GM12864 (cell line): Measurements from ENCODE around the gene VIPR1.

Experiments used
- DNase-seq: peaks from one replicate; pipeline ENCODE4 v3.0.0-alpha.2; 2011; ENCODE audit warnings: low read depth
- H3K4me3 ChIP-seq: 2 replicates; pipeline ENCODE4 v1.5.1; 2011; ENCODE audit warnings: mild to moderate bottlenecking, low read depth, low read length, control low read depth
- TF ChIP-seq, protein P1 (sequence below): IDR thresholded peaks from 2 replicates; pipeline ENCODE4 v1.5.1; 2011; ENCODE audit warnings: low read depth, mild to moderate bottlenecking, moderate library complexity, low read length, control low read depth, inconsistent platforms; ENCODE audit errors: missing control alignments

The VIPR1 gene

DNA sequence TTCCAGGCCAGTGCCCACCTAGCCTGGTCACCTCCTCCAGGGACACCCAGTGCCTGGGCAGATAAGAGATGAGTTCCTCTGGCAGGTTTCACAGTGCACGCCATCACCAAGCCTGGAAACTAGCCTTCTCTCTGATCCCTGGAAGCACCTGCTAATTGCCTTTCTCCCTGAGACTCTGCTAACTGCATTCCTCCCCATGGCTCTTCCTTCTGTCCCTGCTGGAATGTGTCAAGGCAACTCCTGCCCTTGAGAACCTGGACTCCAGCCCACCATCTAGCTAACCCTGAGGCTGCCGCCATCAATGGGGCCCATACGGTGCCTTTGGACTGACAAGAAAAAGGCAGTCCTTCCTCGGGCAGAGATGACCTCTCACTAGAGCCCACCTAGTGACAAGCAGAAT, 18.5 kb downstream of the VIPR1 start:
- no peak for DNase-seq
- TF ChIP-seq, protein P1, sequence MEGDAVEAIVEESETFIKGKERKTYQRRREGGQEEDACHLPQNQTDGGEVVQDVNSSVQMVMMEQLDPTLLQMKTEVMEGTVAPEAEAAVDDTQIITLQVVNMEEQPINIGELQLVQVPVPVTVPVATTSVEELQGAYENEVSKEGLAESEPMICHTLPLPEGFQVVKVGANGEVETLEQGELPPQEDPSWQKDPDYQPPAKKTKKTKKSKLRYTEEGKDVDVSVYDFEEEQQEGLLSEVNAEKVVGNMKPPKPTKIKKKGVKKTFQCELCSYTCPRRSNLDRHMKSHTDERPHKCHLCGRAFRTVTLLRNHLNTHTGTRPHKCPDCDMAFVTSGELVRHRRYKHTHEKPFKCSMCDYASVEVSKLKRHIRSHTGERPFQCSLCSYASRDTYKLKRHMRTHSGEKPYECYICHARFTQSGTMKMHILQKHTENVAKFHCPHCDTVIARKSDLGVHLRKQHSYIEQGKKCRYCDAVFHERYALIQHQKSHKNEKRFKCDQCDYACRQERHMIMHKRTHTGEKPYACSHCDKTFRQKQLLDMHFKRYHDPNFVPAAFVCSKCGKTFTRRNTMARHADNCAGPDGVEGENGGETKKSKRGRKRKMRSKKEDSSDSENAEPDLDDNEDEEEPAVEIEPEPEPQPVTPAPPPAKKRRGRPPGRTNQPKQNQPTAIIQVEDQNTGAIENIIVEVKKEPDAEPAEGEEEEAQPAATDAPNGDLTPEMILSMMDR: no peak

DNA sequence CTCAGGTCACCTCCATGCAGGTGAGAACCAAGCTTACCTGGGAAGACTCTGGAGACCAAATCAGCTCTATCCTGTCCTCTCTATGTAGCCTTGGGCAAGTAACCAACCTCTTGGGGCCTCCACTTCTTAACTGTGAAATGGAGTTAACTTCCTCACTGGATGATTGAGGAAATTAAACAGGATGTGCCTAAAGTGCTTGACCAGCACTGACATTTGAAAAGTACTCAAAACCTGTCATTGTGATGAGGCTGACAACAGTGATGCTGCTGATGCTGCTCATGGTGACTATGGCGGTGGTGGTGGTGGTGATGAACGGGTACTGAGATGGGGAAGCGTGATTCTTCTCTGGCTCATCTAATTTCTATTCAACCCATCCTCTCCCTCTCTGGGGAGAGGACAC, 22.3 kb downstream of the VIPR1 start:
- H3K4me3 ChIP-seq: no peak overlapping the region
- DNase-seq: no peak
- TF ChIP-seq, protein P1: no peak

More for the DNA sequence above, 18.5 kb downstream of the VIPR1 start:
- no peak overlapping the region for H3K4me3 ChIP-seq

DNA sequence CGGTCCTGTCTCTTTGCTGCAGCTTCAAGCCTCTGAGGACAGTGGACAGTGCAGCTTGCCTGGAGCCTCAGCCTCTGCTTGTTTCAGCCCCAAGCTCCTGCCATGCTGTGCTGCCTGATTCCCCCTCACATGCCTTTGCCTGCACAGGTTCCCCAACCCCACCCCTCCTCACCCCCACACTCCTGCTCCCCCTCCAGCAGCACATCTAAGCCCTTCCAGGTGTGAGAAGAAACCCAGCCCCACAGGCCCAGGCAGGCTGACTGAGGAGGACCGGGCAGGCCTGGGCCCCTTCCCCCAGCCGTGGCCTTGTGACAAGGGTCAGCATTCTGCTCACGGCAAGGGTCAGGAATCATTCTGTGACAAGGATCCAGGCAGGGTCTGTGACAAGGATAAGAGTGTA, 22.8 kb downstream of the VIPR1 start:
- no peak overlapping the region for H3K4me3 ChIP-seq
- TF ChIP-seq, protein P1: no peak
- no peak for DNase-seq

DNA sequence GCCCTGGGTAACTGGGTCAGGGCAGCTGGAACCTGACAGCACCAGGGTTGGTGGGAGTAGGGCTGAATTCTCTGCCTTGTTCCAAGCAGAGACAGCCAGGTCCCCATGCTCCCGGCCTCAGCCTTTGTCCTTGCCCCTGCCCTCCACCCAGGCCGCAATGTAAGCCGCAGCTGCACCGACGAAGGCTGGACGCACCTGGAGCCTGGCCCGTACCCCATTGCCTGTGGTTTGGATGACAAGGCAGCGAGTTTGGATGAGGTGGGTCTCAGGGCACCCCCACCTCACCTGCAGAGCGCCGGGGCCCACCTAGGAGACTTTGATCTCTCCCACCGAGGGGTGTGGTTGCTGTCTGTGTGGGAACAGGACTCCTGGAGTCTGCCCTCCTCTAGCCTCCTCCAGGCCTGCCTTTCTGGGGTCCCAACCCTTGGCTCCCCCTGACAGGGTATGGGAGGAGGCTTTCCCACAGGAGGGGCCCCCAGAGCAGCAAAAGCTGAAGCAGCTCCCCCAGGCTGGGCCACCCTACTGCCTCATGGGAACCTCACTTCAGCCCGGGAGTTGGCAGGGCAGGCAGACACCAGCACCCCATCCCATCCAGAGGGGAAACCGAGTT, 23.4 kb downstream of the VIPR1 start:
- TF ChIP-seq, protein P1: no peak
- no peak overlapping the region for H3K4me3 ChIP-seq
- no peak for DNase-seq

DNA sequence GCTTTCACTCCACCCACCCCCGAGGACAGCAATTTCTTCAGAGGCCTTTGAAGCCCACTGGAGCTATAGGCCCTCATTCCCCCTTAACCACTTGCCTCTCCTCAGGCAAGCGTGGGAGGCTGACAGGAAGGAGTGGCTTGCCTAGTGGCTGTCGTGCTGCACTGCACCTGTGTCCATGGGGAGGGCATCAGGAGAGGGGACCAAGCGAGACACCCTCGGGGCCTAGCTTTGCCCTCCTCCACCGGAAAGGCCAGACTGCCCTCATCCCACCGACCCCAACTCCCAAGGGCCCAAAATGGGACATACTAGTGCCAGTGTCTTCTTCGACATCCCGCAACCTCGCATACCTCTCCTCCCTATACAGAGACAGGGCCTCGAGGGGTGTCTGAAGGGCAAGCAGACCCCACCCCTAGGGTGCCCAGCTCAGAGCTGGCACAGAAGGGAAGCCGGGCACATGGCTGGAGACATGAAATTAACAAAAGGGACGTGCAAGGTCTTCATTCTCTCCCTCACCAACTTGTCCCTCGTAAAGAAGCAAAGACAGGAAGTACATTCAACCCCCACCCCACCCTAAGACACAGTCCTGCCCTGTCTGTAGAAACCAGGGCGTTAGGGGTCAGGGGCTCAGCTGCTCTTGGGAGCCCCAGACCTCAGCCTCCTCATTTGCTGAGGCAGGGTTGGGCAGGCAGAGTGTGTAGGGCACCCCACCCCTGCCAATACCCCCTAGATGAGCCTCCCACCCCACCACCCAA, 24.3 kb downstream of the VIPR1 start:
- no peak for DNase-seq
- no peak overlapping the region for H3K4me3 ChIP-seq
- TF ChIP-seq, protein P1: peak; percentile 21

DNA sequence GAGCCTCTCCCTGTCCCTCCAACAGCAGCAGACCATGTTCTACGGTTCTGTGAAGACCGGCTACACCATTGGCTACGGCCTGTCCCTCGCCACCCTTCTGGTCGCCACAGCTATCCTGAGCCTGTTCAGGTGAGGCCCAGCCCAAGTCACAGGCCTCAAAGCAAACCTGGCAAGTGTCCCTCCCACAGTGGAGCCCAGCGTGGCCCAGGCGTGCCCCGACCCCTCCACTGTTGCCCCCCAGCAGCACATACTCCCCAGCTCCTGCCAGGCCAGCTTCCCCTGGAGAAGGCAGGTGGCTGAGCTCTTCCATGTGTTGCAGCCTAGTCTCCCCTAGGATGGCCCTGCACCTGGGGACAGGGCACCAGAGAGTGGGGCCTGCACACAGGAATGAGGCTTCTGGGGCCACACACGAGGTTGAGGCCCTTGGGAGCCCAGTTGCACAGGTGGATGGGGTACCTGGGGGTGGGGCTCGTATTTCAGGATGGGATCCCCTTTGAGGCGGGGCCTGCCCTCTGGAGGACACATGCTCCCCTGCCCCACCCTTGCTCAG, 25.0 kb downstream of the VIPR1 start:
- TF ChIP-seq, protein P1: no peak
- DNase-seq: no peak
- no peak overlapping the region for H3K4me3 ChIP-seq
